ENCODE data around the gene KRT80. TPM values are rescaled to one million over a fixed set of nuclear protein-coding genes. Genes with fewer than 3 reads are reported as not detected.

KRT80 gene
- total RNA-seq, 2 experiments from 2014 or later, result not detected

DNA sequence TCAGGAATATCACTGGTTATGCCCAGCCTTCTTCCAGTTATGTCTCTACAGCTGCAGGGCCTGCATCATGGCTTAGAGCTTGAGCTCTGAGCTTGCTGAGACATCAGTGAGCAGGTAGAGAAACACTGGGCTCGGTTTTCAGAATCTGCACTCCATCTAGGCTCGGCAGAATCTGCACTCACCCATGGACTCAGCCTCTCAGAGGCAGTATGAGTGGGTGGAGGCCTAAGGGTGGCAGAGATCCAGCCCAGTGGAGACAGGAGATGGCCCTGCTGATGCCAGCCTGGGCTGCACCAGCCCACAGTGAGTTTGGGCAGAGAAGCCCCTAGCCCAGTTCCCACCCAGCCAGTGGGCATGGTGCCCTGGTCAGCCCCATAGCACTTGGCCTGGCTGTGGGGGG, 12.8 kb downstream of the KRT80 start:
- CTCF ChIA-PET, result no interaction called here
- TF ChIP-seq, protein P1, sequence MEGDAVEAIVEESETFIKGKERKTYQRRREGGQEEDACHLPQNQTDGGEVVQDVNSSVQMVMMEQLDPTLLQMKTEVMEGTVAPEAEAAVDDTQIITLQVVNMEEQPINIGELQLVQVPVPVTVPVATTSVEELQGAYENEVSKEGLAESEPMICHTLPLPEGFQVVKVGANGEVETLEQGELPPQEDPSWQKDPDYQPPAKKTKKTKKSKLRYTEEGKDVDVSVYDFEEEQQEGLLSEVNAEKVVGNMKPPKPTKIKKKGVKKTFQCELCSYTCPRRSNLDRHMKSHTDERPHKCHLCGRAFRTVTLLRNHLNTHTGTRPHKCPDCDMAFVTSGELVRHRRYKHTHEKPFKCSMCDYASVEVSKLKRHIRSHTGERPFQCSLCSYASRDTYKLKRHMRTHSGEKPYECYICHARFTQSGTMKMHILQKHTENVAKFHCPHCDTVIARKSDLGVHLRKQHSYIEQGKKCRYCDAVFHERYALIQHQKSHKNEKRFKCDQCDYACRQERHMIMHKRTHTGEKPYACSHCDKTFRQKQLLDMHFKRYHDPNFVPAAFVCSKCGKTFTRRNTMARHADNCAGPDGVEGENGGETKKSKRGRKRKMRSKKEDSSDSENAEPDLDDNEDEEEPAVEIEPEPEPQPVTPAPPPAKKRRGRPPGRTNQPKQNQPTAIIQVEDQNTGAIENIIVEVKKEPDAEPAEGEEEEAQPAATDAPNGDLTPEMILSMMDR (IDR thresholded peaks at IDR 0.05), result no peak
- ATAC-seq (ENCODE audit: poor library complexity) (no peak), DNase-seq (no peak)
- no peak overlapping the region for H3K4me3 ChIP-seq (ENCODE audit: low read length)
- Mint-ChIP-seq H3K4me1 (ENCODE audit: low read depth) (no peaks in the 10 kb centered on the region), H3K27me3 (no peaks in the 10 kb centered on the region), H3K27ac (no peak overlapping the region), H3K9me3 (no peaks in the 10 kb centered on the region), H3K36me3 (ENCODE audit: low read depth) (no peaks in the 10 kb centered on the region), H3K4me3 (no peak overlapping the region)
- H3K27me3 ChIP-seq (ENCODE audit: control insufficient read depth in 1 of 2, insufficient read depth in 2 of 2, low read length in 2 of 2), result no peaks in the 10 kb centered on the region
- POLR2A ChIA-PET, result no interaction called here
- H3K4me1 ChIP-seq (ENCODE audit: insufficient read depth, low read length), result no peaks in the 10 kb centered on the region
- no peaks in the 10 kb centered on the region for H3K36me3 ChIP-seq (ENCODE audit: insufficient read depth, low read length)
- H3K27ac ChIP-seq (ENCODE audit: low read depth in 1 of 2, low read length in 2 of 2), result no peak overlapping the region
- no peaks in the 10 kb centered on the region for H3K9me3 ChIP-seq (ENCODE audit: control insufficient read depth in 1 of 2, insufficient read depth in 1 of 2, low read length in 2 of 2)
- intact Hi-C loops (cut with DNase I, micrococcal nuclease), result no loop called here

DNA sequence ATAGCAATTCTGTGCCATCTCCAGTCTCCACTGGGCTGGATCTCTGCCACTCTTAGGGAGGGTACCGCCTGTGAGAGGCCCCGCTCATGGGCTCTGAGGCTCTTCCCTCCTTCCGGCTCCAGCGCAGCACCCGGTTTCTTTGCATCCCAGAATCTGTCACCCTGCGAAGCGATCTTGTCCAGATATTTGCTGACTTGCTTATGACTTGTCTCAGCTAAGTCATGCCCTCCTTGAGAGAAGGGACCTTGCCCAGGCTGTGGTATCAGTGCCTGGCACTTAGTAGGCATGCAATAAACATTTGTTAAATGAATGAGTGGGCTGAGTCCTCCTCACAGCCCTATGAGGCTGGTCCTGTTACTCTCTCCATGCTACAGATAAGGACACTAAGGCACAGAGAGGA, 13.4 kb downstream of the KRT80 start:
- no peaks in the 10 kb centered on the region for H3K36me3 Mint-ChIP-seq (ENCODE audit: low read depth)
- intact Hi-C loops (cut with DNase I, micrococcal nuclease), result no loop called here
- POLR2A ChIA-PET, result no interaction called here

DNA sequence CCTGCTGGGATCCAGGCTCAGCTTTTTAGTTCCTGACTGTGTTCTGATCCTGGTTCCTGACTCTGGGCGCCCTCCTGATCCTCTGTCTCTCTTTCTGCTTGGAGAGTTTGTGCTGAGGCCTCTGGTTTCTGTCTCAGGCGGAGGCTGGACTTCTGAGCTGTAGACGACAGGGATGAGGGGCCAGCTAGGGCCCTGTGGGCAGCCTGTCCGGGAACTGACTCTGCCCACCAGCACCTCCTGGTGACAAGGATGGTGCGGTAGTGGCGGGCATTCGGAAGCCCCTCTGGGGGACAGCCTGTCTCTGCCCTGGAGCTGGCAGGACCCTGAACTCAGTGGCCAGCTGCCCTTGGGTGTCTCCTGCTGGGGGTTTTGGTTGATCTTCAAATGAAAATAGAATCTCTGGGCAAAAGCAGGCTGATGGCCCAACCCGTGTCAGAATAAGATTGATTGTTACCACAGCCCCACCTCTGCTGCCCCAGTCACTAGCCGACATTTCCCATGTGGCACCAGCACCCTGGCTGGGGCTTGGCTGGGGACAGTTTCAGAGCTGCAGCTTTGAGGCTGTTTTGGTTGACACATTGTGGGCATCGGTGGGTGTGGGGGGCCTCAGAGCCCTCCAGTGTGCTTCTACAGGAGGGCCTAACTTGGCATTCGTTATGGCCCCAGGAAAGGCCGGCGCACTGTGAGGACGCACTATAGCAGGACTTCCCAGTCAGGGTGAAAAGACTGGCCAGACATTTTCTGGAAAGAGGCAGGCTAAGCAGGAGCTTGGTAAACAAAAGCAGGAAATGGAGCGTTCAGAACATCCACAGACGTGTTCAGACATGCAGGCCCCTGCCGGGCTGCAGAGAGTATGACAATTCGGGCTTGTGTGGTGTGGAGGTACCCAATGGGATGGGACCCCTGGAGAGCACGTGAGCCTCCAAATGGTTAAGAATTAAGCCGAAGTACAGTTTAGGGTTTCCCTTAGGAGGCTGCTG, 16.2 kb downstream of the KRT80 start:
- Histone ChIP-seq H3K27me3 (ENCODE audit: control insufficient read depth in 1 of 2, insufficient read depth in 2 of 2, low read length in 2 of 2) (no peaks in the 10 kb centered on the region), H3K36me3 (ENCODE audit: insufficient read depth, low read length) (no peaks in the 10 kb centered on the region), H3K27ac (ENCODE audit: low read depth in 1 of 2, low read length in 2 of 2) (no peak overlapping the region), H3K4me3 (ENCODE audit: low read length) (no peak overlapping the region), H3K9me3 (ENCODE audit: control insufficient read depth in 1 of 2, insufficient read depth in 1 of 2, low read length in 2 of 2) (no peaks in the 10 kb centered on the region), H3K4me1 (ENCODE audit: insufficient read depth, low read length) (no peaks in the 10 kb centered on the region)
- ChIA-PET POLR2A (no interaction called here), CTCF (no interaction called here)
- no peak for ATAC-seq (ENCODE audit: poor library complexity)
- Mint-ChIP-seq H3K9me3 (no peaks in the 10 kb centered on the region), H3K36me3 (ENCODE audit: low read depth) (no peaks in the 10 kb centered on the region), H3K4me3 (no peak overlapping the region), H3K27ac (no peak overlapping the region), H3K27me3 (no peaks in the 10 kb centered on the region), H3K4me1 (ENCODE audit: low read depth) (no peaks in the 10 kb centered on the region)
- DNase-seq, result no peak
- intact Hi-C loops (cut with DNase I, micrococcal nuclease), result no loop called here
- TF ChIP-seq, protein P1 (IDR thresholded peaks at IDR 0.05), result no peak

More for the DNA sequence above, 13.4 kb downstream of the KRT80 start:
- H3K27ac Mint-ChIP-seq, result no peak overlapping the region
- TF ChIP-seq, protein P1 (IDR thresholded peaks at IDR 0.05), result no peak
- Histone ChIP-seq H3K9me3 (ENCODE audit: control insufficient read depth in 1 of 2, insufficient read depth in 1 of 2, low read length in 2 of 2) (no peaks in the 10 kb centered on the region), H3K4me3 (ENCODE audit: low read length) (no peak overlapping the region), H3K4me1 (ENCODE audit: insufficient read depth, low read length) (no peaks in the 10 kb centered on the region), H3K36me3 (ENCODE audit: insufficient read depth, low read length) (no peaks in the 10 kb centered on the region), H3K27ac (ENCODE audit: low read depth in 1 of 2, low read length in 2 of 2) (no peak overlapping the region), H3K27me3 (ENCODE audit: control insufficient read depth in 1 of 2, insufficient read depth in 2 of 2, low read length in 2 of 2) (no peaks in the 10 kb centered on the region)
- H3K4me3 Mint-ChIP-seq, result no peak overlapping the region
- no peak for ATAC-seq (ENCODE audit: poor library complexity)
- CTCF ChIA-PET, result no interaction called here
- no peaks in the 10 kb centered on the region for H3K27me3 Mint-ChIP-seq
- H3K9me3 Mint-ChIP-seq, result no peaks in the 10 kb centered on the region
- no peak for DNase-seq
- no peaks in the 10 kb centered on the region for H3K4me1 Mint-ChIP-seq (ENCODE audit: low read depth)
